K562 (cell line): ENCODE results near the gene COL1A1. TPM values are rescaled to one million over a fixed set of nuclear protein-coding genes. Genes with fewer than 3 reads are reported as not detected.

Experiments used
- ATAC-seq: fragments of 200-7000 bp; cut with Tn5 transposase; 3 replicates; pipeline ENCODE4 v1.9.1; 2020; ENCODE audit warnings: moderate library complexity
- BruUV-seq: library from RNA; stranded (reverse); fragments of 400-500 nt; replicated peaks from 2 replicates; lab custom pipeline; 2021; lab: Mats Ljungman, UMichigan
- CTCF ChIA-PET: fragments of 300-600 bp; formaldehyde crosslinking; extraction: SDS; loops from one replicate; lab custom pipeline; 2021; ENCODE audit warnings: low intra/inter-chr PET ratio; lab: Yijun Ruan, JAX
- POLR2A ChIA-PET: fragments of 300-600, 350-650 bp; sonication (Branson Sonifier 250); formaldehyde crosslinking; extraction: SDS; loops from one replicate; lab custom pipeline; 2021; ENCODE audit warnings: antibody characterized with exemption, inconsistent platforms; lab: Yijun Ruan, JAX
- DNase-seq, 4 experiments: peaks; one replicate each; pipeline versions ENCODE4 v3.0.0 to v3.0.0-alpha.2; 2011 to 2018; ENCODE audit warnings: low spot score in 3 of 4, mixed read lengths in 3 of 4; ENCODE audit errors: extremely low read depth in 1 of 4
- FAIRE-seq: peaks from 2 replicates; lab custom pipeline; 2011; peaks lifted over from hg19 to GRCh38; lab: Jason Lieb, UNC
- H2AFZ ChIP-seq: 2 replicates; pipeline ENCODE4 v1.6.0; 2011; ENCODE audit warnings: low read depth, low read length, control low read depth, inconsistent platforms
- H3K27ac ChIP-seq: fragments of 200-600 bp; 3 replicates; pipeline ENCODE4 v1.8.0; 2011; ENCODE audit warnings: low read depth, mild to moderate bottlenecking, control low read depth, inconsistent platforms, low read length, moderate library complexity, mixed read lengths; ENCODE audit errors: extremely low read depth
- H3K27me3 ChIP-seq, 2 experiments: fragments of 300-600 bp in 1 of 2; 2 replicates in 1 of 2; 3 replicates in 1 of 2; pipeline versions ENCODE4 v1.6.0 to v1.8.0; 2011; ENCODE audit warnings: inconsistent platforms in 2 of 2, low read length in 2 of 2, mild to moderate bottlenecking in 1 of 2, mixed read lengths in 1 of 2, moderate library complexity in 1 of 2; ENCODE audit not compliant: control insufficient read depth in 2 of 2, insufficient read depth in 2 of 2
- H3K36me3 ChIP-seq: fragments of 300-600 bp; 3 replicates; pipeline ENCODE4 v1.8.0; 2011; ENCODE audit warnings: mild to moderate bottlenecking, low read length, inconsistent platforms; ENCODE audit not compliant: control insufficient read depth, insufficient read depth
- H3K4me1 ChIP-seq, 2 experiments: fragments of 200-600 bp in 1 of 2; replicated peaks in 1 of 2; 2 replicates in 1 of 2; 3 replicates in 1 of 2; pipeline versions ENCODE4 v1.5.1 to v1.8.0; 2011; ENCODE audit warnings: inconsistent platforms in 2 of 2, low read length in 2 of 2, mild to moderate bottlenecking in 1 of 2, mixed read lengths in 1 of 2, moderate library complexity in 1 of 2; ENCODE audit not compliant: control insufficient read depth in 2 of 2, insufficient read depth in 2 of 2
- H3K4me2 ChIP-seq: 2 replicates; pipeline ENCODE4 v1.6.1; 2011; ENCODE audit warnings: low read length, control low read depth, inconsistent platforms, mixed read lengths; ENCODE audit not compliant: insufficient read depth
- H3K4me3 ChIP-seq: fragments of 200-600 bp; sonication (generic), shearing (Covaris generic); 2 replicates; pipeline ENCODE4 v1.5.1; 2016; ENCODE audit warnings: control low read depth, inconsistent platforms
- H3K79me2 ChIP-seq: fragments of 200-600 bp; 3 replicates; pipeline ENCODE4 v1.8.0; 2011; ENCODE audit warnings: low read length, inconsistent platforms; ENCODE audit not compliant: control insufficient read depth, insufficient read depth
- H3K9ac ChIP-seq, 2 experiments: 2 replicates each; pipeline versions ENCODE4 v1.6.0 to v1.6.1; 2011; ENCODE audit warnings: low read depth in 2 of 2, low read length in 2 of 2, control low read depth in 1 of 2, inconsistent platforms in 1 of 2, mild to moderate bottlenecking in 1 of 2, mixed read lengths in 1 of 2; ENCODE audit not compliant: insufficient read depth in 1 of 2
- H3K9me1 ChIP-seq: one replicate; pipeline ENCODE4 v1.6.0; 2011; ENCODE audit warnings: inconsistent platforms, mild to moderate bottlenecking, low read length, moderate library complexity; ENCODE audit not compliant: control insufficient read depth, insufficient read depth
- H3K9me3 ChIP-seq: replicated peaks from 2 replicates; pipeline ENCODE4 v1.5.1; 2011; ENCODE audit warnings: low read depth, low read length, inconsistent platforms; ENCODE audit not compliant: control insufficient read depth, insufficient read depth
- H4K20me1 ChIP-seq: replicated peaks from 2 replicates; pipeline ENCODE4 v1.6.1; 2011; ENCODE audit warnings: low read length, inconsistent platforms, mixed read lengths; ENCODE audit not compliant: control insufficient read depth, insufficient read depth
- ASH1L ChIP-seq: fragments of 450-650 bp; IDR thresholded peaks from 2 replicates; pipeline ENCODE4 v1.6.1; 2018; ENCODE audit warnings: borderline replicate concordance, mild to moderate bottlenecking, low read depth; ENCODE audit not compliant: partially characterized antibody
- GABPB2 ChIP-seq: fragments of 250-450 bp; sonication (Bioruptor Pico); conservative IDR thresholded peaks from 2 replicates; pipeline ENCODE4 v1.5.1; 2021; ENCODE audit warnings: mild to moderate bottlenecking
- NFE2 ChIP-seq: IDR thresholded peaks from 2 replicates; pipeline ENCODE4 v1.6.1; 2014; ENCODE audit warnings: antibody characterized with exemption, low read depth
- TSC22D4 ChIP-seq: fragments of 450-650 bp; IDR thresholded peaks from 2 replicates; pipeline ENCODE4 v1.6.1; 2016; ENCODE audit warnings: missing genetic modification characterization, missing biosample characterization, control low read depth
- ZNF445 ChIP-seq: fragments of 250-450 bp; sonication (Bioruptor Pico); IDR thresholded peaks from 2 replicates; pipeline ENCODE4 v1.4.0; 2020; ENCODE audit warnings: low read depth, mild to moderate bottlenecking, moderate library complexity
- WGBS: fragments of 100-300 bp; shearing (Covaris generic); methylation state at CpG from one replicate; pipeline ENCODE4 v1.1.6; 2016; ENCODE audit warnings: low coverage, mixed read lengths; ENCODE audit not compliant: insufficient coverage; ENCODE audit errors: missing lambda C conversion rate; 5-methylcytosine and 5-hydroxymethylcytosine counted together
- in situ Hi-C: fragments of 300-500 bp; cut with MboI; formaldehyde crosslinking; loops from 4 replicates; pipeline ENCODE4 v1.15.0; 2018; ENCODE audit warnings: inconsistent platforms, mixed read lengths
- intact Hi-C: fragments of 100-400 bp; cut with micrococcal nuclease; formaldehyde crosslinking; loops from 2 replicates; pipeline ENCODE4 v1.14.2; 2022
- polyA plus RNA-seq, 8 experiments: library from polyadenylated mRNA; depleted of rRNA in 4 of 8; stranded (reverse) in 5 of 8; unstranded in 3 of 8; fragments of >200 nt; fragmentation: Nextera tagmentation in 2 of 8; fragmentation: Illumina TruSeq in 1 of 8; extraction: Ambion mirVana in 2 of 8; extraction: Trizol in 1 of 8; gene quantifications; 2 replicates each; pipeline versions ENCODE4 v1.2.1 to v1.2.3, GENCODE V29; 2011 to 2014; ENCODE audit warnings: inconsistent platforms in 1 of 8, missing spikeins in 1 of 8
- total RNA-seq, 7 experiments: library from RNA; depleted of rRNA in 6 of 7; stranded (reverse); fragments of >200 nt in 6 of 7; fragmentation: Illumina TruSeq in 2 of 7; extraction: Trizol in 2 of 7; gene quantifications; 2 replicates each; pipeline versions ENCODE4 v1.2.1 to v1.2.3, GENCODE V29; 2011 to 2021; ENCODE audit warnings: low replicate concordance in 1 of 7
- TF ChIP-seq, protein P1 (sequence below): IDR thresholded peaks from 2 replicates; pipeline ENCODE4 v1.6.1; 2014; ENCODE audit warnings: antibody characterized with exemption
- TF ChIP-seq, protein P2 (sequence below): sonication (generic); formaldehyde crosslinking; IDR thresholded peaks from 2 replicates; pipeline ENCODE4 v1.8.1; 2023; ENCODE audit warnings: mild to moderate bottlenecking, missing genetic modification reagents
- TF ChIP-seq, protein P3 (sequence below): fragments of 250-450 bp; sonication (Bioruptor Pico); IDR thresholded peaks from 2 replicates; pipeline ENCODE4 v1.8.0; 2021; ENCODE audit warnings: moderate library complexity, mild to moderate bottlenecking, inconsistent platforms
- TF ChIP-seq, protein P4 (sequence below): fragments of 250-450 bp; sonication (Bioruptor Pico); IDR thresholded peaks from 2 replicates; pipeline ENCODE4 v1.9.0; 2021; ENCODE audit warnings: mild to moderate bottlenecking
- TF ChIP-seq, protein P5 (sequence below): fragments of 450-650 bp; IDR thresholded peaks from 2 replicates; pipeline ENCODE4 v1.6.1; 2016; ENCODE audit warnings: antibody characterized with exemption

COL1A1 gene
- total and polyA plus RNA-seq, 9 of the 15 experiments (the other 6 are each of a cell fraction or from before 2014, with no cell fraction given): 0.04 to 3.4 (median 0.18) TPM

DNA sequence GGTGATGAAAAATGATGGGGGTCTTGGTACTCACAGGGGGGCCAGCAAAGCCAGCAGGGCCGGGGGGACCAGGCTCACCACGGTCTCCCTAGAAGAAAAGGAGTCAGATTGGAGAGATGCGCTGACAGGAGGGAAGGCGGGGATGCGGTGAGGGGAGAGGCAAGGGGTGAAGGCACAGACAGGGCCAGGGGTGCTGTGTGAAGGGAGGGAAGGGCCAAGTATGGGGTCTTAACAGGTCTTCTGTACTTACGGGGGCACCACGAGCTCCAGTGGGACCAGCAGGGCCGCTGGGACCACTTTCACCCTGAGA is 11.2 kb downstream of the COL1A1 start:
- no peak for DNase-seq
- no peak for ATAC-seq
- Histone ChIP-seq H3K4me3 (no peak overlapping the region), H2AFZ (no peak overlapping the region), H3K9me3 (no peaks in the 10 kb centered on the region), H3K79me2 (no peaks in the 10 kb centered on the region), H4K20me1 (peaks cover 1% of the 10 kb centered on the region; the same call in 1 of the 2 replicates), H3K27ac (no peak overlapping the region), H3K27me3 (peaks cover 62 to 98% of the 10 kb centered on the region in 2 experiments), H3K36me3 (no peaks in the 10 kb centered on the region), H3K9ac (no peak overlapping the region), H3K4me2 (no peak overlapping the region), H3K4me1 (peaks cover 0 to 7% of the 10 kb centered on the region in 2 experiments; a peak in 1 of 5 replicates), H3K9me1 (no peaks in the 10 kb centered on the region)
- ChIA-PET POLR2A (interaction anchor here (0.6 kb wide), 1 partner anchor 114 kb away, joined by 3 read pairs; no protein-coding TSS in a partner anchor), CTCF (no interaction called here)
- in situ Hi-C loops (no loop called here), intact Hi-C loops (no loop called here)
- no peak for FAIRE-seq
- BruUV-seq: no TSS peak
- TF ChIP-seq, protein P1, sequence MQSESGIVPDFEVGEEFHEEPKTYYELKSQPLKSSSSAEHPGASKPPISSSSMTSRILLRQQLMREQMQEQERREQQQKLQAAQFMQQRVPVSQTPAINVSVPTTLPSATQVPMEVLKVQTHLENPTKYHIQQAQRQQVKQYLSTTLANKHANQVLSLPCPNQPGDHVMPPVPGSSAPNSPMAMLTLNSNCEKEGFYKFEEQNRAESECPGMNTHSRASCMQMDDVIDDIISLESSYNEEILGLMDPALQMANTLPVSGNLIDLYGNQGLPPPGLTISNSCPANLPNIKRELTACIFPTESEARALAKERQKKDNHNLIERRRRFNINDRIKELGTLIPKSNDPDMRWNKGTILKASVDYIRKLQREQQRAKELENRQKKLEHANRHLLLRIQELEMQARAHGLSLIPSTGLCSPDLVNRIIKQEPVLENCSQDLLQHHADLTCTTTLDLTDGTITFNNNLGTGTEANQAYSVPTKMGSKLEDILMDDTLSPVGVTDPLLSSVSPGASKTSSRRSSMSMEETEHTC: no peak
- TF ChIP-seq NFE2 (no peak), TSC22D4 (tag) (no peak), ZNF445 (CRISPR knock-in tag) (no peak), GABPB2 (CRISPR knock-in tag) (no peak), ASH1L (no peak)
- TF ChIP-seq, protein P2, sequence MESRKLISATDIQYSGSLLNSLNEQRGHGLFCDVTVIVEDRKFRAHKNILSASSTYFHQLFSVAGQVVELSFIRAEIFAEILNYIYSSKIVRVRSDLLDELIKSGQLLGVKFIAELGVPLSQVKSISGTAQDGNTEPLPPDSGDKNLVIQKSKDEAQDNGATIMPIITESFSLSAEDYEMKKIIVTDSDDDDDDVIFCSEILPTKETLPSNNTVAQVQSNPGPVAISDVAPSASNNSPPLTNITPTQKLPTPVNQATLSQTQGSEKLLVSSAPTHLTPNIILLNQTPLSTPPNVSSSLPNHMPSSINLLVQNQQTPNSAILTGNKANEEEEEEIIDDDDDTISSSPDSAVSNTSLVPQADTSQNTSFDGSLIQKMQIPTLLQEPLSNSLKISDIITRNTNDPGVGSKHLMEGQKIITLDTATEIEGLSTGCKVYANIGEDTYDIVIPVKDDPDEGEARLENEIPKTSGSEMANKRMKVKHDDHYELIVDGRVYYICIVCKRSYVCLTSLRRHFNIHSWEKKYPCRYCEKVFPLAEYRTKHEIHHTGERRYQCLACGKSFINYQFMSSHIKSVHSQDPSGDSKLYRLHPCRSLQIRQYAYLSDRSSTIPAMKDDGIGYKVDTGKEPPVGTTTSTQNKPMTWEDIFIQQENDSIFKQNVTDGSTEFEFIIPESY (CRISPR knock-in tag): no peak
- TF ChIP-seq, protein P3, sequence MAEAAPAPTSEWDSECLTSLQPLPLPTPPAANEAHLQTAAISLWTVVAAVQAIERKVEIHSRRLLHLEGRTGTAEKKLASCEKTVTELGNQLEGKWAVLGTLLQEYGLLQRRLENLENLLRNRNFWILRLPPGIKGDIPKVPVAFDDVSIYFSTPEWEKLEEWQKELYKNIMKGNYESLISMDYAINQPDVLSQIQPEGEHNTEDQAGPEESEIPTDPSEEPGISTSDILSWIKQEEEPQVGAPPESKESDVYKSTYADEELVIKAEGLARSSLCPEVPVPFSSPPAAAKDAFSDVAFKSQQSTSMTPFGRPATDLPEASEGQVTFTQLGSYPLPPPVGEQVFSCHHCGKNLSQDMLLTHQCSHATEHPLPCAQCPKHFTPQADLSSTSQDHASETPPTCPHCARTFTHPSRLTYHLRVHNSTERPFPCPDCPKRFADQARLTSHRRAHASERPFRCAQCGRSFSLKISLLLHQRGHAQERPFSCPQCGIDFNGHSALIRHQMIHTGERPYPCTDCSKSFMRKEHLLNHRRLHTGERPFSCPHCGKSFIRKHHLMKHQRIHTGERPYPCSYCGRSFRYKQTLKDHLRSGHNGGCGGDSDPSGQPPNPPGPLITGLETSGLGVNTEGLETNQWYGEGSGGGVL: no peak
- TF ChIP-seq, protein P4, sequence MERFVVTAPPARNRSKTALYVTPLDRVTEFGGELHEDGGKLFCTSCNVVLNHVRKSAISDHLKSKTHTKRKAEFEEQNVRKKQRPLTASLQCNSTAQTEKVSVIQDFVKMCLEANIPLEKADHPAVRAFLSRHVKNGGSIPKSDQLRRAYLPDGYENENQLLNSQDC (CRISPR knock-in tag): no peak
- TF ChIP-seq, protein P5, sequence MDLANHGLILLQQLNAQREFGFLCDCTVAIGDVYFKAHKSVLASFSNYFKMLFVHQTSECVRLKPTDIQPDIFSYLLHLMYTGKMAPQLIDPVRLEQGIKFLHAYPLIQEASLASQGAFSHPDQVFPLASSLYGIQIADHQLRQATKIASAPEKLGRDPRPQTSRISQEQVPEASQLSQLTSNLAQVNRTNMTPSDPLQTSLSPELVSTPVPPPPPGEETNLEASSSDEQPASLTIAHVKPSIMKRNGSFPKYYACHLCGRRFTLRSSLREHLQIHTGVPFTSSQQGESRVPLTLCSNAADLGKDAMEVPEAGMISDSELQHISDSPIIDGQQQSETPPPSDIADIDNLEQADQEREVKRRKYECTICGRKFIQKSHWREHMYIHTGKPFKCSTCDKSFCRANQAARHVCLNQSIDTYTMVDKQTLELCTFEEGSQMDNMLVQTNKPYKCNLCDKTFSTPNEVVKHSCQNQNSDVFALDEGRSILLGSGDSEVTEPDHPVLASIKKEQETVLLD: no peak
- TF ChIP-seq, all 486 proteins: peak for 0
- WGBS: 0% methylated on average over 3 of the region's 8 CpGs
